Left cardiac atrium (tissue), 4 donors: Measurements from ENCODE around the gene MYO18B. TPM values are rescaled to one million over a fixed set of nuclear protein-coding genes. Genes with fewer than 3 reads are reported as not detected.

Experiments
- ATAC-seq, 2 donors: fragments of 200-7000 bp; cut with Tn5 transposase; one replicate each; pipeline ENCODE4 v1.9.1; 2020; ENCODE audit warnings: mild to moderate bottlenecking in 2 of 2, moderate library complexity in 2 of 2
- DNase-seq: peaks from one replicate; pipeline ENCODE4 v3.0.0-alpha.2; 2020
- intact Hi-C, 2 donors: fragments of 100-400 bp; cut with DNase I; formaldehyde crosslinking; loops; one replicate each; pipeline versions ENCODE4 v1.14.1 to v1.15.1; 2022 to 2023
- total RNA-seq, 2 donors: library from RNA; stranded (reverse); fragmentation: NEBNext Ultra II Directional; extraction: Animal tissue kit (Norgen Biotek cat#: 25700); gene quantifications; one replicate each; pipeline ENCODE4 v1.2.1, GENCODE V29; 2021
- donor health status: DM: no; HTN: yes; CAD: no.
- donor health status: DM: no; HTN: yes; CAD: no; lungs with severe emphysema.
- donor health status: DM: yes; HTN: yes; CAD: no.
- donor health status: Dilated cardiomyopathy.

MYO18B gene
- total RNA-seq, 2 donors from 2014 or later = 71.6 to 142 TPM

DNA sequence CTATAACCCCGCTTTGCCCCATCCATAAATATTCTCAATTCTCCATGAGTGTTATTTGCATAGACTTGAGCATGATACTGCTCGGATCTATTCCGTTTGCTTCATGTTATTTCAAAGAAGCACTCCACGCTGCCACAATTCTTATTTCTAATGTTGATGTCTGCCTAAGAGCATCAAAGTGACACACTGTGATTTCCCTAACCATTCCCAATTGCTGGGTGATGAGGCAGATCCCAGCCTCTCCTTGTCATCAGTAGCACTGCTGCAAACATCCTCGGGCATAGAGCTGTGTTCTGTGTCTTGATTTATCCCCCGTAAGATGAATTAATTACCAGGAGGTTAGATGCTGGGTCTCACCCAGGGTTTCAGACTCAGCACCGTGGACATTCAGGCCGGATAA is 249.0 kb downstream of the MYO18B start:
- no peak for ATAC-seq

DNA sequence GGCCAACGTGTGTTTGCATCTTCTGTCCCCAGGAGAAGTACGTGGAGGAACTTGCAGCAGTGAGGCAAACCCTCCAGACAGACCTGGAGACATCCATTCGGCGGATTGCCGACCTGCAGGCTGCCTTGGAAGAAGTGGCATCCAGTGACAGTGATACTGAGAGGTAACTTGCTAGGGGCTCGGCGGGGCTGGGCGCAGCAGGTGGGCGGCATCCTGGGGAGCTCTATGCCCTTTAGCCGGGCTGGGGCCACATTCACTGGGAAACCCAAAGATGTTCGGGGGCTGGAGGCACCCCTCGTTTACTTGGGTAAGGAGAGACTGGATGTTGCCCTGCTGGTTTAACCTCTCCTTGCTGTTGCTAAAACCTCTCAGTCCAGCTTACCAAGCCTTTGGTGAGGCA is 250.3 kb downstream of the MYO18B start:
- no peak for ATAC-seq
- intact Hi-C loops = no loop called here
- no peak for DNase-seq

More for the DNA sequence above, 249.0 kb downstream of the MYO18B start:
- no peak for DNase-seq
- intact Hi-C loops = no loop called here

DNA sequence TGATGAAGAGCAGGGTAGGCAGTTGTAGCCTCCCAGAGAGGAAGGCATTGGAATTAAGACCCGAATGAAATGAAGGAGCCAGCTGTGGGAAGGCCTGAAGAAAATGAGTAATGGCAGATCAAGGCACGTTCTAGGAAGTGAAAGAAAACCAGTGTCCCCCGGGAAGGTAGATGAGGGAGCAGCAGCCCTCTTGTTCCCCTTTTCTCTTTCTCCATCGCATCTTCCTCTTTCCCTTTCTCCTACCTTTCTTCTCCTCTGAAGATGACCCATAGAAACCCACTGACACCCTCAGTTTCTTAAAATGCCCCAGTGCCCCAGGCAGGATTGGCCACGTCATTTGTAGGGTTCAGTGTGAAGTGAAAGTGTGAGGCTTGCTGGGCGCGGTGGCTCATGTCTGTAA is 254.7 kb downstream of the MYO18B start:
- no peak for DNase-seq
- intact Hi-C loops = no loop called here
- no peak for ATAC-seq

DNA sequence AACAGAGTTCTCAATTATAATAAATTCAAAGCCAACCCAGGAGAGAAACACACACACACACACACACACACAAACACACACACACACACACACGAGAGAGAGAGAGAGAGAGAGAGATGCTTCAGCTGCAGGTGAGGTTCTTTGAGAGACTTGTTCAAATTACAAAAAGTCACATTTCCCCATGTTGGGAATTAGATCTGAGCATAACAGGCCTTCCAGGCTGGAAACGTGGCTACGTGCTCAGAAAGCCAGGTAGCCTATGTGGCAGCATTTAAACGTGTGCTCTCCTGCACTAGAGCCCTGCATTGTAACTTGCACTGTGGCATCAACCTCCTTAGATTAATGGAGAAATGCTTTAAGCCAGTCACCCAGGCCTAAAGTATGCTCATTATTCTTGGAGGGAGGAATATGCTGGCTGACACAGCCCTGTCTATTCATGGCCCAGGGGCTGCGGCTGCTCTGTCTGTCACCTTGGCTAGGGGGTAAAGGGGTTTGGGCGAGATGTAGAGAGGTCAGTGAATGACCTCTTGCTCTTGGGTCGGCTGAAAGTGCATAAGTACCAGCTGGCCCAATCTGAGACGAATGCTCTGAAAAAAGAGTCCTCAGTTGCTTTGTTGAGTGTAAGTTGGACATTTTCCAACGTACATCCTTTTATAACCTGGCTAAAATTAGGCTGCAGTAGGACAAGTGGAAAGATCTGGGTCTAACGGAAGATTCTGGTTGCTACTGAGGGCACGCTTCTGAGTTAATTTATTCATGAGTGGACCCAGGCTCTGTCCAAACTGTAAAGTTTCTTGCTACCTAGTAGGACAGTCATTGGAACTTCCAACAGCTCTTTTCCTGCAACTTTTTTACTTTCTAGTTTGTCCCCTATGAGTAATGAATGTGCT is 256.1 kb downstream of the MYO18B start:
- no peak for DNase-seq
- intact Hi-C loops = no loop called here
- ATAC-seq = peak; percentile 46 to 72

DNA sequence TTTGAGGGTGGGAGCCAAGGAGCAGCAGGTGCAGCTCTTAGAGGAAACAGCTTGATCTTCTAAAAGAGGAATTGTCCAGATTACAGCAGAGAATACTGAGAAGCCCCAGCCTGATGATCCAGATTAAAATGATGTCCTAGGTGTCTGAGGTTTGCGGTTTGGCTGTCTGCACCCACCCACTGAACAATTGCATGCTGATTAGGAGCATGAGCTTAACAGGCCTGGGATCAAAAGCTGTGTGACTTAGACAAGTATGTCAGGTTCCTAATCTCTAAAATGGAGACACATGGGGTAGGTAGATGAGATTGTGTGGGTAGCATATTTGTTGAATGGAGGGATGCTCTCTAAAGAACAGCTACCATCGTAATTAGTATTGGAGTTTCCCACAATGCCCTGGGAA is 260.5 kb downstream of the MYO18B start:
- ATAC-seq (no peak), DNase-seq (no peak)
- intact Hi-C loops = no loop called here

DNA sequence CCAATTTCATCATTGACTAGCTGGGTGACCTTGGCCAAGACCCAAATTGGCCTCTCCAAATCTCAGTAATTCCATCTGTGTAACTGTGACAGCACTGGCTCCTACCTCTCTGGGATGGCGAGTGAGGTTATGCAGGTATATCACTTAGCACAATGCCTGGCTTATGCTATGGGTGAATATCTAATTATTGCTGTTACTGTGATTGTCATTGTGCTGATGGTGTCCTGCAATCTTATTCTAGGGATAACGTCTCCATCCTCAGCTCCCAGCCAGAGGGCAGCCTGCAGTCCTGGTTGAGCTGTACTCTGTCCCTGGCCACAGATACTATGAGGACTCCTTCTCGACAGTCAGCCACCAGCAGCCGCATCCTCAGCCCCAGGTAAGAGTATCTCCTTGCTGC is 262.5 kb downstream of the MYO18B start:
- DNase-seq (no peak), ATAC-seq (no peak)
- intact Hi-C loops = no loop called here

DNA sequence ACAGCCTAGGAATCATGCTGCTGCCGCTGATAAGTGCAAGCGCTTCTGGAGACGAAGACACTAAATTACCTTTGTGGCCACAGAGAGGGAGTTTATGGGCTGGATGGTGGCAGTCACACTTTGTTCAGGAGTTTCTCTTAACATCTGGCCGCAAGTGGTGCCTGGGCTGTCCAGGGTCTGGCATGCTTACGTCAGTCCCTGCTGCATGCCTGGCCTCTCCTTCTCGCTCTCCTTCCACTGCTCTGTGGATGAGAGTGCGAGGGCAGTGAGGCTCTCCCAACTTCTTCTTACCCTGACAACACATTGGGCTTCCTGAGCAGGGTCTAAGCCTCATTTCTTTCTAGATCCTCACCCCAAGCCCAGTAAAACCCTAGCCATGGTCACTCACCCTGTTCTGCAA is 266.6 kb downstream of the MYO18B start:
- no peak for ATAC-seq
- no peak for DNase-seq
- intact Hi-C loops = no loop called here

DNA sequence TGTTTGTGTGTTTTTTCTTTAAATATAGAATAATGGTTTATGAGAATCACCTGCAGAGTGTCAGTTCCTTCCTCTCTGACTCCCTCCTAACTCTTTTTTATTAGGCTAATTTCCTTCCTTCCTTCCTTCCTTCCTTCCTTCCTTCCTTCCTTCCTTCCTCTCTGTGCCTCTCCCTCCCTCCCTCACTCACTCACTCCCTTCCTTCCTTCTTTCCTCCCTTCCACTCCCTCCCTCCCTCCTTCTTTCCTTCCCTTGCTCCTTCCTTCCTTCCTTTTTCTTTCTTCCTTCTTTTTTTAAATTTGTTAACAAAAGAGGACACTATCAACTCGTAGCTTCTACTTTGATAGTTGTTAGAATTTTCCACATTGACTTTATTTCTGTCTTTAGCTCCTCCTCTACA is 274.9 kb downstream of the MYO18B start:
- intact Hi-C loops = no loop called here

DNA sequence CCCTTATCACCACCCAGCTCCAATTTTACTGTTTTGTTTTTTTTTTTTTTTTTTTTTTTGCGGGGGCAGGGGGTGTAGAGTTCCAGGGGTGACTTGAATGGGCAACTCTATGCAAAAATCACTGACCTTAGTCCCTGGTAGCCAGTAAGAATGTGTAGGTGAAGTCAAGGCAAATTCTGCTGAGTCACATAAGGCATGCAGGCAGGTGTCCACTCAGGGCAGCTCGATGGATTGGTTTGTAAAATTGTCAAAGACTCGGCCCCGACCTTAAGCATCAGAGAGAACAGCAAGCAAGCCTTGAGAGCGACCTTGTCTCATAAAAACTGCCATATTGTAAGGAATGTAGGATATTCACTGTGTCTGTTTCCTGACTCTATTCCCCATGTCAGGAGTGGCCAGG is 275.9 kb downstream of the MYO18B start:
- no peak for DNase-seq
- ATAC-seq = no peak
- intact Hi-C loops = no loop called here

More for the DNA sequence above, 274.9 kb downstream of the MYO18B start:
- ATAC-seq (no peak), DNase-seq (no peak)

DNA sequence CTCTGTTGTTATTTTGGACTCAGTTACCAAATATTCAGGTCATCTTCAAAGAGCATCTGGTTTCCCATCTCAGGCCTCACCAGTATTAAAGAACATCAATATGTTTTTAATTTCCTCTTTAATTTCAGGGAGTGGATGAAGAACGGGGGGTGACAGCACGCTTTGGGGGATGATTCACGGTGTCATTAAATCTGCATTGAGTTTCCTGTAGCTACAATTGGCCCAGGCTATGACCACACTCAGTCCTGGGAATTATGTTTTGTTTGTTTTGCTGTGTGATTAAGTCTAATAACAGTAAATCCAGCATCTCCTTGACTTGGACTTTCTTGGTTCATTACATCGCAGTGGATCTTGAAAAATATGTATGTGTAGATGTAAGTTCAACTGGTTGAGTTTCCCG is 277.6 kb downstream of the MYO18B start:
- intact Hi-C loops = no loop called here
- no peak for DNase-seq
- no peak for ATAC-seq

DNA sequence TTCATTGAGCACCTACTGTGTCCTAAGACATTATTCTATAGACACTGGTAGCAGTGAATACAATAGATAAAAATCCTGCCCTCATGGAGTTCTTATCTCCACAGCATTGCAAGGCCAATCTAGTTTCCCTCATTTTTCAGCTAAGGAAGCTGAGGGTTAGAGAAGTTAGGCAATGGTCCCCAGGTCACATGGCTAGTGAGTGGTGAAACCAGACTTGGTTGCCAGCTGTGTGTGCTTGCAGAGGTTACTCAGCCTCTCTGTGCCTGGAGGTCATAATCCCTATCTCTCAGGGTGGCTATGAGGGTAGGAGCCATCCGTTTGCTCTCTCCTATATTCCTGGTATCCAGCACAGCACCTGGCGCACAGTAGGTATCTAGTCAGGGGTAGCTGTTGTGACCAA is 279.5 kb downstream of the MYO18B start:
- DNase-seq (no peak), ATAC-seq (no peak)
- intact Hi-C loops = no loop called here

DNA sequence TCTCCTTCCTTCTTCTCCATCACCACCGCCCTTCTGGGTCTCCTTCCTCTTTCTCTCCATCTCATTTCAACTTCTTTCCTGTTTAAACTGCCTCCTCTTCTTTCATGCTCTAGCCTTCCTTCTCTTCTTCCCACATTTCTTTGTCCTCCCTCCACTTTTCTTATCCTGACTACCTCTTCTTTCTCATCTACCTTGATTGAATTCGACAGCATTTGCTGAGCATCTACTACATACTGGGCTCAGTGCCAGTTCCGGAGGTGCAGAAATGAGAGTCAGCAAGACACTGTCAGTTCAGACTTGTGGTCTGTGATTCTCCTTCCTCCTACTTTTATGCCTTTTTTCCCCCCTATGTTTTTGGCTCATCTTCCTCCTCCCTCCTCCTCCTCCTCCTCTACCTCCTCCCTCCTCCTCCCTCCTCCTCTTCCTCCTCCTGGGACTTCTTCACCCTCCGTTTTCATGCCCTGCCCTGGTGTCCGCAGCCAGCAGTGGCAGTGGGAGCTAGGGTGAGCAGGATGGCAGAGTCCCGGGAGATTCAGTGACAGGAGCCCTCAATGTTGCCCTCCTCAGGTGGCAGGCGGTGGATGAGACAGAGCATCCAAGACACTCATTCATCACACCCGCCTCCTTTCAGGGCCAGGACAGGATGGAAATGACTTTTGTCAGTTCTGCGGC is 281.3 kb downstream of the MYO18B start:
- DNase-seq (no peak), ATAC-seq (no peak)
- intact Hi-C loops = no loop called here

DNA sequence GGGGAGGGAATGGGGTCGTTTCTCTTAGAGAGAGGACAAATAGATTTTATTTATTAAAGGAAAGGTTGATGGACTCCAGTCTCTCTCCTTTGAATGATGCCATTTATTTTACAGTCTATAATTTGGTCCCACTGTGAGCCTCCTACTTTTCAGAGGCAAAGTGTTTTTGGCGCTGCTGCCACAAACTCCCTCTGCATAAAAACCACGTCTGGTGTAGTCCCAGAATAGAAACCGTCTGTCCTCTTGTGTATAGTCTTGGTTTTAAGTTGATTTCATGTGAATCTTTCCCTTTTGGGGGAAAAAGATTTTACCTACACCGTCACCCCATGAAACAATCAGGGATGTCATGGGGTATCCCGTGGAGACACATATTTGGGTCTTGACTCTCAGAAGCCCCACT is 283.6 kb downstream of the MYO18B start:
- ATAC-seq = no peak
- intact Hi-C loops = no loop called here
- no peak for DNase-seq

DNA sequence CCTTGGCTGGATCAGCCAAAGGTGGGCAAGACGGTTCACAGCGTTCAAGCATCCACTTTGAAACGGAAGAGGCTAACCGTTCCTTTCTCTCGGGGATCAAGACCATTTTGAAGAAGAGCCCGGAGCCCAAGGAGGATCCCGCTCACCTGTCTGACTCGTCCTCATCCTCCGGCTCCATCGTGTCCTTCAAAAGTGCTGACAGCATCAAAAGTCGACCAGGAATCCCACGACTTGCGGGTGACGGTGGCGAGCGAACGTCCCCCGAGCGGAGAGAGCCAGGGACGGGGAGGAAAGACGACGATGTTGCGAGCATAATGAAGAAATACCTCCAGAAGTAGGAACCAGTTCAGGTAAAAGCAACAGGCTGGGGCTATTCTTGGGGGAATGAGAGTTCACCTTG is 285.4 kb downstream of the MYO18B start:
- no peak for ATAC-seq
- DNase-seq = no peak
- intact Hi-C loops = no loop called here

DNA sequence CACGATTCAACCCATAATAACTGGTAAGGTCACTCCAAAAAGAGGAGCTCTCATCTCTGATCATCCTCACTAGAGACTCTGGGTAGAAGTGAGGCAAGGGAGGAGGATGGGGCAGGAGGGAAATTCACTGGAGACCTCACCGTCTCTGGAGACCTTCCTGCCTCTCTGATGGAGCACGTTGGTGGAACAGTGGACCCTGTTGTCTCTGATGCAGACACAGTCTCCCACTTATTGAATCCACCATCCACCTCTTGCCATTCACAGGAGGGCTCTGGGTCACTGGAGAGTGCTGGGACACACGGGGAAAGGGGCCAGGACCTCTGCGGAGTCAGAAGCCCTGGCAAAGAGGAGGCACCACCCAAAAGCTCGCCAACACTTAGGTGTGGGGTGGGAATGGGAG is 289.7 kb downstream of the MYO18B start:
- no peak for DNase-seq
- no peak for ATAC-seq
- intact Hi-C loops = no loop called here

DNA sequence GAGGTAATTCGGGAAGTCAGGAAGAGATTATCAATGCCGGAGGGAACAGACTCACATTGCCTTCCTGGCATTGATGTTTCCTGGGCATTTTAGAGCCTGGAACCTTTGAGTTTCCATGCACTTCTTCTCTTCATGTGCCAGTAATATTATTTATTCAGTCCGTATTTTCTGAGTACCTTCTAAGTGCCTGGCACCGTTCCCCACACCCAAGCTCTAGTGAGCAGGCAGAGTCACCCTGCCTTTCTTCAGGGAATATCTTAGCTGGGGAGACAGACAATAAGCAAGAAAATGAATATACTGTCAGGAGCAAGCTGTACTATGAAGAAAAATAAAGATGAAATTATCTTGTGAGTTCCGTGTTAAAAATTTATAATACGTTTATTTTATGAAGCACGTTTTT is 291.1 kb downstream of the MYO18B start:
- DNase-seq (no peak), ATAC-seq (no peak)
- intact Hi-C loops = no loop called here

DNA sequence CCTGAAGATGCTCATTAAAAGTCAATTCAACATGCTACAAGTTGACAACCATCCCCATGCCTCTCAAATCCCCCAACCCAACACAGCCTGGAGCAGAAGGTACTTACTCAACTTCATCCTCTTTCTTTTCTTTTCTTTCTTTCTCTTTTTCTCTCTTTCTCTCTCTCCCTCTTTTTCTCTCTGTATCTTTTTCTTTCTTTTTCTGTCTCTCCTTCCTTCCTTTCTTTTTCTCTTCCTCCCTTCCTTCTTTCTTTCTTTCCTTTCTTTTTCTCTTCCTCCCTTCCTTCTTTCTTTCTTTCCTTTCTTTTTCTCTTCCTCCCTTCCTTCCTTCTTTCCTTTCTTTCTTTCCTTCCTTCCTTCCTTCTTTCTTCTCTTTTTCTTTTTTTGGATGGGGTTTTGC is 291.6 kb downstream of the MYO18B start:
- intact Hi-C loops = no loop called here
- ATAC-seq (no peak), DNase-seq (no peak)

DNA sequence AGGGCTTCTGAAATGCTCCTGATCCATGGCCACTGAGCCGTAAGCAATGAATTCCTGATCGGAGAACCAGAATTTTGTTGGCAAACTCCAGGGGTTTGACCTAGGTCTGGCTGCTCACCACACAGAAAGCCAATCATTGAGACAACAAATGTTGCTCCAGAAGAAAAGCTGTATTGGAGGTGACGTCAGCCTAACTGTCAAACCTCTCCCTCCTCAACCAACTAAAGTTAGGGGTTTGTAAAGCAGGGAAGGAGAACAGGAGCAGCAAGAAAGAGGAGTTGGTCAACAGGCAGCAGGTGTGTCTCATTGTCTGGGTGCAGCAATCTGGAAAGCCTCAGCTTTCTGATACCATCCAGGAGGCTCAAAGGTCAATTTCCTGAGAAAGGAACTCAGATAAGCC is 293.5 kb downstream of the MYO18B start:
- intact Hi-C loops = no loop called here
- no peak for ATAC-seq
- no peak for DNase-seq

DNA sequence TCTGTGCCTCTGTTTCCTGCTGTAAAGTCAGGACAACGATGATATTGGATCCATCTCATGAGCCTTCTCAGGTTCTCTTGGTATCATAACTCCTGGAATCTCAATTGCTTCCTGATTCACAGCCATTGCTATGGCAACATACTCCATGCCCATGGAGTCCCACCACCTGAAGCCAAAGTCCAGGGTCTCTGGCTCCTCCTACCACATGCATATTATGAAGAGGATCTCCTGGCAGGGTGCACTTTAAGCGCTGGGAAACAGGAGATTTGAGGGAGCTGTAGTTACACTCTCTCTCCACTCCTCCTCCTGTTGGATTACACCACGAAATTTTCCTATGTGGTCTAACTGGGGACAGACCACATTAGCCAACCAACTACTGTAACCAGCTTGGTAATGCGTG is 296.4 kb downstream of the MYO18B start:
- DNase-seq (no peak), ATAC-seq (no peak)
- intact Hi-C loops = no loop called here

DNA sequence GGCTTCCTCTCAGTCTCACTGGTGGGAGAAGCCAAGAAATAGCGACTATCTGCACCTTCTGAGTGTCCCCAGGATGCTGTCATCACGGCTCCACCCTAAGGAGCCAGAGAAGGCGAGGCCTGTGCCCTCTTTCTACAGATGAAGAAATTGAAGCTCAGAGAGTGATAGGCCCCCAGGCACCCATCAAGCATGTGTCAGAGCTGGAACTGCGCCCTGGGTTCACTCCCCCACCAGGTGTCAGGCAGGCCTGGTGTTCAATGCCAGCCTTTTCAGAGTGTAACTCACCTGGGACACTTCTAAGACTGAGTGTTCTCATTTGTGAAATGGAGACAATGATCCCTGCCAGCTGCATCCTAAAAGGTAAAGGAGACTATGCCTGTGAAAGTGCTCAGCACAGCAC is 299.9 kb downstream of the MYO18B start:
- intact Hi-C loops = no loop called here
- no peak for ATAC-seq

DNA sequence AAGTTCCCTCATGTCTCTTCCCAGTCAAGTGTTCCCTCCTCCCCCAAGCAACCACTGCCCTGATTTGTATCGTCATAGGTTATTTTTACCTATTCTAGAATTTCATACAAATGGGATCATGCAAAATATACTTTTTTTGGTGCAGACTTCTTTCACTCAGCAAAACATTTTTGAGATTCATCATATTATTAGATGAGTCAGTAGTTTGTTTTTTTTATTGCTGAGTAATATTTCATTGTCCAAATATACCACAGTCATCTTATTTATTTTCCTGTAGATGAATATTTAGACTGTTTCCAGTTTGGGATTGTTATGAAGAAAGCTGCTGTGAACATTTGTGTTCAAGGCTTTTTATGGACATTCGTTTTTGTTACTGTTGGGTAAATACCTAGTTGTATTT is 301.0 kb downstream of the MYO18B start:
- ATAC-seq (no peak), DNase-seq (no peak)
- intact Hi-C loops = no loop called here

More for the DNA sequence above, 299.9 kb downstream of the MYO18B start:
- DNase-seq = no peak
